ACC112 (cell line): ENCODE data around the gene OR9G4.

ENCODE experiments used
- H2AFZ ChIP-seq: fragments of 200-600 bp; sonication (generic); one replicate; pipeline ENCODE4 v1.6.0; 2017; ENCODE audit warnings: antibody characterized with exemption, low read length; ENCODE audit not compliant: unreplicated experiment
- H3K27ac ChIP-seq: fragments of 200-600 bp; sonication (generic); 2 replicates; pipeline ENCODE4 v1.5.1; 2014; ENCODE audit warnings: low read depth, mild to moderate bottlenecking, antibody characterized with exemption, low read length, moderate library complexity
- H3K27me3 ChIP-seq: fragments of 200-600 bp; sonication (generic); 2 replicates; pipeline ENCODE4 v1.6.1; 2014; ENCODE audit warnings: mild to moderate bottlenecking, antibody characterized with exemption, low read length, moderate library complexity, mixed read lengths; ENCODE audit not compliant: insufficient read depth
- H3K36me3 ChIP-seq: fragments of 200-600 bp; sonication (generic); 2 replicates; pipeline ENCODE4 v1.6.1; 2016; ENCODE audit warnings: mild to moderate bottlenecking, antibody characterized with exemption, low read length, moderate library complexity, mixed read lengths; ENCODE audit not compliant: insufficient read depth
- H3K4me1 ChIP-seq: fragments of 200-600 bp; sonication (generic); one replicate; pipeline ENCODE4 v1.6.1; 2016; ENCODE audit warnings: low read length, mixed read lengths; ENCODE audit not compliant: insufficient read depth, unreplicated experiment, control insufficient read depth
- H3K4me3 ChIP-seq: fragments of 200-600 bp; sonication (generic); 2 replicates; pipeline ENCODE4 v1.5.1; 2014; ENCODE audit warnings: mild to moderate bottlenecking, low read depth, low read length
- H3K79me2 ChIP-seq: fragments of 200-600 bp; sonication (generic); one replicate; pipeline ENCODE4 v1.6.0; 2016; ENCODE audit warnings: low read length; ENCODE audit not compliant: control insufficient read depth, unreplicated experiment, insufficient read depth

The OR9G4 gene

DNA sequence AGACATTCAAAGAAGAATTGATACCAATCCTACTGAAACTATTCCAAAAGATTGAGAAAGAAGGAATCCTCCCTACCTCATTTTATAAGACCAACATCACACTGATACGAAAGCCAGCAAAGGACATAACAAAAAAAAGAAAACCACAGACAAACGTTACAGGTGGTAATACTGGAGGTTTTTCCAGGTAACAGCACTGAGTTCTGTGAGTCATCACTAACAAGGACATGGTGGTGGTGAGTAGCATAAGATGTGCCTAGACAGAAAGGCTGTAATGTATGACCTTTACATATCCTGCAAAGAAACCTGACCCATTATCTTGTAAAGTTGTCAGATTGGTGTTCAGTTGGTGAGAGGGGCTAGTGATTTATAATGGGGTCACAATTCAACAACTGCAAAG is 34.3 kb downstream of the OR9G4 start:
- H2AFZ ChIP-seq: no peak overlapping the region
- H3K27me3 ChIP-seq: no peaks in the 10 kb centered on the region
- no peaks in the 10 kb centered on the region for H3K36me3 ChIP-seq
- H3K4me1 ChIP-seq: no peaks in the 10 kb centered on the region
- H3K79me2 ChIP-seq: no peaks in the 10 kb centered on the region
- H3K27ac ChIP-seq: no peak overlapping the region
- H3K4me3 ChIP-seq: no peak overlapping the region

DNA sequence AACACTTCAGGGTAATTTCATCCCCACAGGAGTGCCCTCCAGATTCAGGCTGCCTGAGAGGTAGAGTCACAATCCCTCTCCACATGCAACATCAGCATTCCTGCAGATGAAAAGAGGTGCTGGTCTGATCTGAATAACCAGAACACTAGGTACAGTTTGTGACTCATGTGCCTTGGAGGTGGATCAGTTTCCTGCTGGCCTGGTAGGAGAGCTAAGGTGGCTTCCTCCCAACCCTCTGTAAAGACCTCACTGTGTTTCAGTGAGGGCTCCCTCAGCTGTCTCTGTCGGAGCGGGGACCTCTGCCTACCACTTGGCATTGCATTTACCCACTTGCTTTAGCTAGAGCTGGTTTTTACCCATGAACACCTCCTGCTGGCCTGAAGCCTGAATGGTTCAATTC is 42.0 kb downstream of the OR9G4 start:
- Histone ChIP-seq H3K27me3 (no peaks in the 10 kb centered on the region), H3K36me3 (no peaks in the 10 kb centered on the region), H2AFZ (no peak overlapping the region), H3K27ac (no peak overlapping the region), H3K4me1 (no peaks in the 10 kb centered on the region), H3K79me2 (no peaks in the 10 kb centered on the region), H3K4me3 (no peak overlapping the region)

DNA sequence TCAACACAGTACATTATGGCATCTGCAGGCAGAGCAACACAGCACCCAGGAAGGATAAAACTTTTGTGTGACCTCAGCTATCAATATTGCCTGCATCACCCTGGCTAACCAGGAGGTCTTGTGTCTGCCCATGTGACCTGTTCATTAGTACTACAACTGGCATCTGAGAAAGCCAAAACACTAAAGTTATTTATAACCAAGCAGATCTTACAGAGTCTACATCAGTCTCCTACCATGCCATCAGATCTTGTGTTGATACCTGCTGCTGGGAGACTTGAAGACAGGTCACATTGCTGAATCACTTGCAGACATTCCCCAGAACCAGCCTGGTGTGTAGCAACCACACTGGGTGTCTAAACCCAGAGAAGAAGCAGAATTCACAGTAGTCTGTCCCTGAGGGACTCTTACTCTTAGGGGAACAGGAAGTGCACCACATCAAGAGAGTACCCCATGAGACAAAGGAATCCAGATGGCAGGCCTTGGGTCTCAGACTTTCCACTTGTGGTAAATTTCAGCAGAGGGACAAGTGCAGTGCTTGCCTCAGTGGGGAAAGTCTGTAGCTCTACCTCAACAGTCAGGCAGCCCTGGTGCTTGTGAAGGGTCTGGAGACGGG is 42.6 kb downstream of the OR9G4 start:
- H3K27ac ChIP-seq: no peak overlapping the region
- H3K4me3 ChIP-seq: no peak overlapping the region
- no peaks in the 10 kb centered on the region for H3K36me3 ChIP-seq
- no peak overlapping the region for H2AFZ ChIP-seq
- H3K79me2 ChIP-seq: no peaks in the 10 kb centered on the region
- no peaks in the 10 kb centered on the region for H3K27me3 ChIP-seq
- H3K4me1 ChIP-seq: no peaks in the 10 kb centered on the region

DNA sequence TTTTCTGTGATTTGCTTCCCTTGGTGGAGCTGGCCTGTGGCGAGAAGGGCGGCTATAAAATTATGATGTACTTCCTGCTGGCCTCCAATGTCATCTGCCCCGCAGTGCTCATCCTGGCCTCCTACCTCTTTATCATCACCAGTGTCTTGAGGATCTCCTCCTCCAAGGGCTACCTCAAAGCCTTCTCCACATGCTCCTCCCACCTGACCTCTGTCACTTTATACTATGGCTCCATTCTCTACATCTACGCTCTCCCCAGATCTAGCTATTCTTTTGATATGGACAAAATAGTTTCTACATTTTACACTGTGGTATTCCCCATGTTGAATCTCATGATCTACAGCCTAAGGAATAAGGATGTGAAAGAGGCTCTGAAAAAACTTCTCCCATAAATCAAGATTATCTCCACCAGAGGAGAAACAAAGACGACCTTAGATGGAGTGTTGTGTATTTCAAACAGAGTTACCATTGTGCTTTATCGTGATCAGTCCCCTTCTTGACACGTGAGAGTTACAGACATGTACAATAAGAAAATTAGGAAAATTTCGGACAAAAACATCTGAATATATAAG is 47.5 kb downstream of the OR9G4 start:
- Histone ChIP-seq H3K79me2 (no peaks in the 10 kb centered on the region), H2AFZ (no peak overlapping the region), H3K4me3 (no peak overlapping the region), H3K27ac (no peak overlapping the region), H3K4me1 (no peaks in the 10 kb centered on the region), H3K27me3 (no peaks in the 10 kb centered on the region), H3K36me3 (no peaks in the 10 kb centered on the region)

DNA sequence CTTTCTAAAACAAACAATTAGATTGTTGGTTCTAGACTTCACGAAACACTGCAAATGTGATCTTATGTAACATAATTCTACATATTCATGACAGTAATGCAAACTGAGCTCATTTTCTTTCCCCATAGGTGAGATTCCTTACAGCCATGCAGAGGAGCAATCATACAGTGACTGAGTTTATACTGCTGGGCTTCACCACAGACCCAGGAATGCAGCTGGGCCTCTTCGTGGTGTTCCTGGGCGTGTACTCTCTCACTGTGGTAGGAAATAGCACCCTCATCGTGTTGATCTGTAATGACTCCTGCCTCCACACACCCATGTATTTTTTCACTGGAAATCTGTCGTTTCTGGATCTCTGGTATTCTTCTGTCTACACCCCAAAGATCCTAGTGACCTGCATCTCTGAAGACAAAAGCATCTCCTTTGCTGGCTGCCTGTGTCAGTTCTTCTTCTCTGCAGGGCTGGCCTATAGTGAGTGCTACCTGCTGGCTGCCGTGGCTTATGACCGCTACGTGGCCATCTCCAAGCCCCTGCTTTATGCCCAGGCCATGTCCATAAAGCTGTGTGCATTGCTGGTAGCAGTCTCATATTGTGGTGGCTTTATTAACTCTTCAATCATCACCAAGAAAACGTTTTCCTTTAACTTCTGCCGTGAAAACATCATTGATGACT is 48.1 kb downstream of the OR9G4 start:
- no peak overlapping the region for H3K27ac ChIP-seq
- H3K27me3 ChIP-seq: no peaks in the 10 kb centered on the region
- no peak overlapping the region for H3K4me3 ChIP-seq
- no peaks in the 10 kb centered on the region for H3K4me1 ChIP-seq
- no peaks in the 10 kb centered on the region for H3K36me3 ChIP-seq
- no peaks in the 10 kb centered on the region for H3K79me2 ChIP-seq
- no peak overlapping the region for H2AFZ ChIP-seq

DNA sequence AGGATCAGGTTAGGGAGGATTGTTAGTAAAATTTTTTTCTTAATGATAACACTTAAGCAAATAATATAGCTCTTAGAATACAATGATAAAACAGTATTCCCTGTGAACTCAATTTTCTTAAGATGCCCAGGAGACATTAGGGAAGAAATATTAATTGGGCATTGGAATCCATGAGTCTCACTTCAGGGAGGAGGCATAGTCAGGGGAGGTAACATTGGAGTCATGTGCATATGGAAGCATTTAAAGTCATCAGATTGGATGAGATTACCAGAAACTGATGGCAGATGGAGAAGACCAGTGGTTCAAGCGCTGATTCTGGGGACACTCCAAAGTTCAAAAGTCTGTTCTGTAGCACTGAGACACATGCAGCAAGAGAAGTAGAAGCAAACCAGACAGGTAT is 49.7 kb downstream of the OR9G4 start, which contains the start of gene OR9G1:
Gene OR9G1 (plus strand): TSS at position 301 of the 400 bp plus-strand sequence. CDS start 1,293 bp downstream, outside the sequence.
- Histone ChIP-seq H2AFZ (no peak within 1 kb of the TSS), H3K4me1 (no peaks in the 10 kb centered on the region), H3K4me3 (no peak within 1 kb of the TSS), H3K27me3 (no peaks in the 10 kb centered on the region), H3K27ac (no peak within 1 kb of the TSS), H3K79me2 (no peaks in the 10 kb centered on the region), H3K36me3 (no peaks in the 10 kb centered on the region)

DNA sequence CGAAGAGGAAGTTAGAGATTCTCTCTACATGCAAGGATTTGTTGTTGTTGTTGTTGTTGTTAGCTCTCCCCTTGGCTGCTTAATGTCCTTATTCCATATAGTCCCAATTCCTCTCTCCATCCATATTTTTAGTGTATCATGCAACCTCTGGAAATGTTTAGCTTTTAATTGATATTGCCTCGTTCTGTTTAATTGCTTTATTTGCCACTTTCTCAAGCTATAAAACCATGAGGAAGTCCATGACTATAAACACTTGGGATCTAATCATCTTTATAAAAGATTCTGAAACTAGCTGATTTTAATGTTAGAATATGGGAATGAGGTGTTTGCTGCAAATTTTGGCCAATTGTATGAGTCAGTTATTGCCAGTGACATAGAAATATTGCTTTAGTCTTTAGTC is 55.1 kb downstream of the OR9G4 start:
- no peaks in the 10 kb centered on the region for H3K4me1 ChIP-seq
- H3K4me3 ChIP-seq: no peak overlapping the region
- no peaks in the 10 kb centered on the region for H3K27me3 ChIP-seq

More for the DNA sequence above, 55.1 kb downstream of the OR9G4 start:
- no peak overlapping the region for H2AFZ ChIP-seq
- H3K79me2 ChIP-seq: no peaks in the 10 kb centered on the region
- H3K27ac ChIP-seq: no peak overlapping the region
- no peaks in the 10 kb centered on the region for H3K36me3 ChIP-seq
